ENCODE data around the gene SSNA1. TPM values are rescaled to one million over a fixed set of nuclear protein-coding genes. Genes with fewer than 3 reads are reported as not detected.
"Not testable (repeated sequence)": the region's sequence is repeated elsewhere in the genome, so short reads cannot be mapped to it uniquely, and the experiment has no call there.

Gene SSNA1
- total RNA-seq, 1 donor from 2014 or later: 143 TPM

DNA sequence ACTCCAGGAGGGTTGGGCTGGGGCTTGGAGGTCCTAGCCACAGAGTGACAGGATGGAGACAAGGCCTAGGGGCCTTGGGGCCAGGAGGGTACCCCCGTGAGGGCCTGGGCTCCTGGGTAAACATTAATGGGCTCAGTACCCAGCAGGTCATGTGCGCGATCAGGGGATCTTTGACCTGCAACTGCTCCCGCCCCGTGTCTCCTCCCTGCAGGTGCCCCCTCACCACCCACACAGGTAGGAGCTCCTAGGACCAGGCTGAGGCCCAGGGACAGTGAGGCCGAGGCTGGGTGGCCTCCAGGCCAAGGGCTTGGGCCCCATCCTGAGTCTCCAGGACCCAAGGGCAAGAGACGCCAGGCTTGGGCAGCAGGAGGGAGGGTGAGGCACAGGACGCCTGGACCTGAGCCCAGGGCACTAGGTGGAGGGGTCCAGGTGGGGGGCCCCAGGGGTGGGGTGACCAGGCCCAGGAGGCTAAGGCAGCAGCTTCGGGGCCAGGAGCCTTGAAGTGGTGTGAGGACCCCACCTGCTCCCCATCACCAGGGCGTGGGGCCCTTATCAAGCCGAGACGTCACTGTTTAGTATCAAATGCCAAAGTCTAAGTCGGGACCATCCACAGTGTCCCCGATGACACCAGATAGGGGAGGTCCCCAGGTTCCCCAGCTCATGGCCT is 42.4 kb downstream of the SSNA1 start, which contains the start of gene SLC34A3:
Gene SLC34A3, plus strand, starts transcription at position 197 of the 667 bp plus-strand sequence. CDS start 802 bp downstream, outside the sequence.
- DNase-seq (ENCODE audit: low read depth): no peak

DNA sequence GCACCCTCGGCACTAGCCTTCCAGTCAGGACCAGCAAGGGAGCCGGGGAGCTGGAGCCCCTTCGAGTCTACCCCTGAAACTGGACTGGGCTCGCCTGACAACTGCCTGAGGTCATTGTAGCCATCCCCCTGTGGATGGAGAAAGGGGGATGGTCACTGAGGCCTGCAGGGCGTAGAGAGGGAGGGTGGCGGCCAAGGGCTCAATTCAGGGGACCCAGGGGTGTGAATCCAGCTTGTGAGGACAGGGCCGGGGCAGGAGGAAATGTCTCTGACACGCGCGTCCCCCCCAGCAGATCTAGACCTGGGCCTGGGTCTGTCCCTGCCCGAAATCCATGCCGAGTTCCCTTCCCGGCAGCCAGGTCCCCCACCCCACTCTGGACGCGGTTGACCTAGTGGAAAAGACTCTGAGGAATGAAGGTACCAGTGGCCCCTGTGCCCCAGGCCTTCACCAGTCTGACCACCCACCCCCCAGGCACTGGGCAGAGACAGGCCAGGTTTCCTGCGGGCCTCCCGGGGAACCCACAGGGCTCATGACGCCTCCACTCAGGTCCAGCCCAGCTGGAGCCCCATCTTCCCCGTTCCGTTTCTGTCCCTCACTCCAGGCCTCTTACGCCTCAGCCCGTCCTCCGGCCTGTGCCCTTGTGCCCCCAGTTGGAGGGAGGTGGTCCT is 43.0 kb downstream of the SSNA1 start:
- no peak for DNase-seq (ENCODE audit: low read depth)

DNA sequence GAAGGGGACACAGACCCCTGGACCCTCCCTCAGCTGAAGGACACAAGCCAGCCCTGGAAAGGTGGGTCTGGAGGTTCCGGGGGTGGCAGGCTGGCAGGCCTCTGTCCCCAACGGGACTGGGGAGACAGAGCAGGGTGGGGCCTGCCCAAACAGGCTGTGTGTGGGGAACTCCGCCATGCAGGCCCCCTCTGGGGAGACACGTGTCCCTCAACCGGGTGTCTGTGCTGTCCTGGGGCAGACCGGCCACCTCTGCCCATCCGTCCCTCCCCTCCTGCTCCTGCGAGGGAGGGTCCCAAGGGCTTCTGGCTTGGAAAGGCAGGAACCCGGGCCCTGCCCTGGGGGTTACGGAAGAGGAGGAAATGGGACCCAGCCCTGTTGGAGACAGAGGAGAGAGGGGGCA is 43.6 kb downstream of the SSNA1 start:
- DNase-seq (ENCODE audit: low read depth): no peak

DNA sequence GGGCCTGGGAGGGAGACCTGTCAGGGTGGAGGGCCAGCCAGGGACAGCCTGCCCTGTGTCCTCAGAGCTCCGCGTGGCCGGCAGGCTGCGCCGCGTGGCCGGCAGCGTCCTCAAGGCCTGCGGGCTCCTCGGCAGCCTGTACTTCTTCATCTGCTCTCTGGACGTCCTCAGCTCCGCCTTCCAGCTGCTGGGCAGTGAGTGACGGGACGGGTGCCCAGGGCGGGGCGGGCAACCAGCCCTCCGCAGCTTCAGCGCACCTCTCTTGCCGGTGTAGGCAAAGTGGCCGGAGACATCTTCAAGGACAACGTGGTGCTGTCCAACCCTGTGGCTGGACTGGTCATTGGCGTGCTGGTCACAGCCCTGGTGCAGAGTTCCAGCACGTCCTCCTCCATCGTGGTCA is 44.0 kb downstream of the SSNA1 start:
- peak; percentile 64 for DNase-seq (ENCODE audit: low read depth)

DNA sequence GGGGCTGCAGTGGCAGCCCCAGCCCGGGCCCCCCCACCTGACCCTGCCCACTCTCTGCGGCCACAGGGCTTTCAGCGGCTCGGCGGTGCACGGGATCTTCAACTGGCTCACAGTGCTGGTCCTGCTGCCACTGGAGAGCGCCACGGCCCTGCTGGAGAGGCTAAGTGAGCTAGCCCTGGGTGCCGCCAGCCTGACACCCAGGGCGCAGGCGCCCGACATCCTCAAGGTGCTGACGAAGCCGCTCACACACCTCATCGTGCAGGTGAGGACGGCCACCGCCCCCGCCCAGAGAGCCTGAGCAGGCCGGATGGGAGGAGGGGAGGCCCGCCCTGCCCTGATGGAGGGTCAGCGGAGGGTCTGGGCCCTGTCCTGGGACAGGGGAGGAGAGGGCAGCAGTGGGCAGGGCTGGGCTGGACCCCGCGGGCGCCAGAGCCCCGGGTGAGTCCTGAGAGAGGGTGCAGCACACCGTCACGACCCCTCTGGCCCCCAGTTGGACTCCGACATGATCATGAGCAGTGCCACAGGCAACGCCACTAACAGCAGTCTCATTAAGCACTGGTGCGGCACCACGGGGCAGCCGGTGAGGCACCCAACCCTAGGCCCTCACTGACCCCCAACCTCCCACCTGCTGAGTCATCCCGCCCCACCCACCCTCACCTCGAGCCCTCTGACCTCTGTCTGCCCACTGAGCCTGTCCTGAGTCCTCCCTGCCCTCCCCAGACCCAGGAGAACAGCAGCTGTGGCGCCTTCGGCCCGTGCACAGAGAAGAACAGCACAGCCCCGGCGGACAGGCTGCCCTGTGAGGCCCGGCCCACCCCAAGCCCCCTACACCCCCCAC is 44.9 kb downstream of the SSNA1 start:
- no peak for DNase-seq (ENCODE audit: low read depth)

DNA sequence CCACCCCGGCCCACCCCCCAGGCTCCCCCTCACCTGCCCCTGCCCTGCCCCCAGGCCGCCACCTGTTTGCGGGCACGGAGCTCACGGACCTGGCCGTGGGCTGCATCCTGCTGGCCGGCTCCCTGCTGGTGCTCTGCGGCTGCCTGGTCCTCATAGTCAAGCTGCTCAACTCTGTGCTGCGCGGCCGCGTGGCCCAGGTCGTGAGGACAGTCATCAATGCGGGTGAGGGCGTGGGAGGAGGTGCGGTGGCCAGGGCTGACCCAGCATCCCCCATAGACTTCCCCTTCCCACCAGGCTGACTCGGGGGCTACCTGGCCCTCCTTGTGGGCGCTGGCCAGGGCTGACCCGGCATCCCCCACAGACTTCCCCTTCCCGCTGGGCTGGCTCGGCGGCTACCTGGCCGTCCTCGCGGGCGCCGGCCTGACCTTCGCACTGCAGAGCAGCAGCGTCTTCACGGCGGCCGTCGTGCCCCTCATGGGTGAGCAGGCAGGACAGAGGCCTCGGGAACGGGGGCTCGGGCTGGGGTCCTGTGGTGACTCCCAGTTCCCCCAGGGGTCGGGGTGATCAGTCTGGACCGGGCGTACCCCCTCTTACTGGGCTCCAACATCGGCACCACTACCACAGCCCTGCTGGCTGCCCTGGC is 45.7 kb downstream of the SSNA1 start:
- no peak for DNase-seq (ENCODE audit: low read depth)

DNA sequence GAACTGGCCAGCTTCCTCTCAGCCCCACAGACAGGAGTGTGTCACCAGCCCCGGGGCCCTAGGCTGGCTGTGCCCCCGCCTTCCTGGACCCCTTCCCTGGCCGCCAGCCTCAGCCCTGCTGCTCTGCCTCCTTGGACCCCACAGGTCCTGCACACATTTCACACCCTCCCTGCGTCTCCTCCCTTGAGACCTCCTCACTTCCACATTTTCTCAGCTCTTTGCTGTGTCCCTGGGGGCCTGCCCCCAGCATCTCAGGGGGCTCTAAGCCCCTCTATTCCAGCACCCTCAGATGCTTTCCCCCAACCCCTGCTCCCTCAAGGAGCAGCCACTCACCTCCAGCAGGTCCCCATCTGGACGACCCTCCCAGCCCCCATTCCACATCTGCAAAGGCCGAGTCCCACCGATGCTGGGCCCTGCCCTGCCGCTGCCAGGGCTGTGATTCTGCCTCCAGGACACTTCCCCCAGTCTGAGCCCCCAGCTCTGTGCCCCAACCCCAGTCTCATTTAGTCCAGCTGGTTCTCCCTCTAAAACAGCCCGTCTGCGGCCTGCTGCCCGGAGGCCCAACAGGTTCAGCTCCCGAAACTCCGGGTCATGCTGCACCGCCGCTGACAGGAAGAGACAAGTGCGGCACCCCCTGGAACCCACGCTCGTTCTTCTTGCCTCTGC is 46.4 kb downstream of the SSNA1 start:
- DNase-seq (ENCODE audit: low read depth): no peak

DNA sequence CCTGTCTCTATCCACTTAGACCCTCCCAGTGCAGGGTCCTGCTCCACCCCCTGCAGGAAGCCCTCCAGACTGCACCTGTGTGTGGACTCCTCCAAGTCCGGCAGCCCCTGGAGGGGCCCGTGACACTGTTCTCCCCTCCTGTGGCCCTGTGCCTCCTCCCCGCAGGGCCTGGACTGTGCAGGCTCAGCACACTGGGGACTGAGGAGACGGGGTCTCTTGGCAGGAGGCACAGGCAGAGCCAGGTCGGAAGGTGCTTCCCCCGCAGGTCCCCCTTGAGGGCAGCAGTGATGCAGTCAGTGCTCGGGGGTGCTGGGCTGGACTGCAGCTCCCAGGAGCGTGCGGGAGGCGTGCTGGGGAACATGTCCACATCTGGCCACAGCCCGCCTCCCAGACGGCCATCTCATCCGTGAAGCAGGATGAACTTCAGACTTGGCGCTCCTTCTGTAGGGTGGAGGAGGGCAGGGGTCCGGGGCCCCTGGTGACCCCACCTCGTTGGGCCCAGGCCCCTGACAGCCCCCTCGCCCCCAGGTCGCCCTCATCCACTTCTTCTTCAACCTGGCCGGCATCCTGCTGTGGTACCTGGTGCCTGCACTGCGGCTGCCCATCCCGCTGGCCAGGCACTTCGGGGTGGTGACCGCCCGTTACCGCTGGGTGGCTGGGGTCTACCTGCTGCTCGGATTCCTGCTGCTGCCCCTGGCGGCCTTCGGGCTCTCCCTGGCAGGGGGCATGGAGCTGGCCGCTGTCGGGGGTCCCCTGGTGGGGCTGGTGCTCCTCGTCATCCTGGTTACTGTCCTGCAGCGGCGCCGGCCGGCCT is 47.2 kb downstream of the SSNA1 start:
- DNase-seq (ENCODE audit: low read depth): no peak

DNA sequence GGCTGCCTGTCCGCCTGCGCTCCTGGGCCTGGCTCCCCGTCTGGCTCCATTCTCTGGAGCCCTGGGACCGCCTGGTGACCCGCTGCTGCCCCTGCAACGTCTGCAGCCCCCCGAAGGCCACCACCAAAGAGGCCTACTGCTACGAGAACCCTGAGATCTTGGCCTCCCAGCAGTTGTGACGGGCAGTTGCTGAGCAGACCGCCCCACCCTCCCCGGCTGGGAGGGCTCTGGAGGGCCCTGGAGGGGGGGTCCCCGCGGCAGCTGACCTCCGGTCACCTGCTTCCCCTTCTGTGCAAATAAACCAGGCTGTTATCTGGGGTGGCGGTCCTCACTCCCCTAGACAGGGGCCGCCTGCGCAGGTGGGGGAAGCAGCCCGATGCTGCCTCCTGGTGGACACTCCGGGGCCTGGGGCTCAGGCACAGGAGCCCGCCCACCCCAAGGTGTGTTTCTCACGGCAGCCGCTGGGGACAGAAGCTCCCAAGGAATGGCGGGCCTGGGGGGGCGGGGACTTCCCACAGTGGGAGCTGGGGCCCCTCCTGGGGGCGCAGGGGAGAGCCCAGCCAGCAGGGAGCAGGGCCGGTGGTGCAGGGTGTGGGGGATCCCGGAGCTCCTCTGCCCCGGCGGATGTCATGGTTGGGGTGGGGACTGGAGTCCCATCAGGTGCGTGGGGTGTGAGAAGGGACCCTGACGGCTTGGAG is 47.9 kb downstream of the SSNA1 start:
- peak; percentile 80 for DNase-seq (ENCODE audit: low read depth)

DNA sequence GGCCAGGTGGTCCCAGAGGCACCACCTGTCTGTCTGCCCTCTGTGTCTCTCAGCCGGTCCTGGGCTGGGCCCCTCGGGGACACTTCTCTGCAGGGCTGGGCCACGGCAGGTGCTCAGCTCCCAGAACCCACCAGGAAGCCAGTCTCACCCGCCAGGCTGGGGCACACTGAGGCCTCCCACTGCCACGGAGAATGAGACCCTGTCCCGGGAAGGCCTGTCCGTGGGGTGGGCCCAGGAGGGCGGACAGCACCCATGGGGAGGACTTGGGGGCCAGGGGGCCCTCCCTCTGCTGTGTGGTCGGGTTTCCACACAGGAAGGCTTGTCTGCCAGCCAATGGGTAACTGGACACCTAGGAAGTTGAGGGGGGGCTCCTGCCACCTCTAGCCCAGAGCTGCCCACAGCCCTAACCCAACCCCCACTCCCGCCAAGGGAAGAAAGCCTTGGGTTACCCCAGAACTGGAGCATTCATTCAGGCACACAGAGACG is 48.5 kb downstream of the SSNA1 start:
- peak; percentile 63 for DNase-seq (ENCODE audit: low read depth)

DNA sequence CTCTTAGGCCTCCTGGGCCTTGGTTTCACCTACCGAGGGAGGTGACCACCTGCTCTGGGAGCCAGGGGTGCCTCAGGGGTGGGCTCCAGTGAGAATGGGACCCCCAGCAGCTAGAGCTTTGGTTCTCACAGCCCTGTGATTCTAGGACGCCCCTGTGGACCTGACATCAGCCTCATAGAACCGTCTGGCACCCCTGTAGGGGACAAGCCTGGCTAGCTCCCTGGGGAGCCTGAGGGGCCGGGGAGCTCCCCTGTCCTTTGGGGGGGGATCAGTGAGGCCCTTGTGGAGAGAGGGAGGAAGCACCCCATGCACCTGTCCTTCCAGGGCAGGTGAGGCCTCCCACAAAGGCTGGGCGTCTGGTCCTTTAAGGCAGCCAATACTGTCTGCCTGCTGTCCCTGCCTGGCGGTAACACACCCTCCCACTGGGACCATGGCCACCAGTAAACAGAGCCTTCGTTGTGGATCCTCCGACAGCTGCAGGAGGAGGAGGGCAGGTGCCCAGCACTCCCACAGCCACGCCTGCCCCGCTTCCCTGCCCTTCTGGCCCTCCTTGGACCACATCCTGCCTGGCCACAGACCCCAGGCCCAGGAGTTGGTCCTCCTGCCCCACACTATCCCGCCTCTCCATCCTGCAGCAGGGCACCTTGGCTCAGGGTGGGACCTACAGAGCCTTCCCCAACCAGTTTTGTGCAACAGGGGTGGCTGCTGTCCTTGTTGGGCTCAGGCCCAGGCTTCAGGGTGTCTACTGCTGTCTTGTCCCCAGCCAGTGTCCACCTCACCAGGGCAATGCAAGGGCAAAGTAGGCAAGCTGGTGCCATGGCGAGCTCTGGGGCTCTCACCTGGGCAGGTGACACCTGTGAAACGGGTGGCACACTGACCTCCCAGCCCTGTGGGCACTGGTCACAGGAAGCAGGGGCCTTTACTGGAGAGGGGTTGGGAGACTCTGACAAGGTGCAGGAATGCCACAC is 49.6 kb downstream of the SSNA1 start:
- DNase-seq (ENCODE audit: low read depth): peak; percentile 96

DNA sequence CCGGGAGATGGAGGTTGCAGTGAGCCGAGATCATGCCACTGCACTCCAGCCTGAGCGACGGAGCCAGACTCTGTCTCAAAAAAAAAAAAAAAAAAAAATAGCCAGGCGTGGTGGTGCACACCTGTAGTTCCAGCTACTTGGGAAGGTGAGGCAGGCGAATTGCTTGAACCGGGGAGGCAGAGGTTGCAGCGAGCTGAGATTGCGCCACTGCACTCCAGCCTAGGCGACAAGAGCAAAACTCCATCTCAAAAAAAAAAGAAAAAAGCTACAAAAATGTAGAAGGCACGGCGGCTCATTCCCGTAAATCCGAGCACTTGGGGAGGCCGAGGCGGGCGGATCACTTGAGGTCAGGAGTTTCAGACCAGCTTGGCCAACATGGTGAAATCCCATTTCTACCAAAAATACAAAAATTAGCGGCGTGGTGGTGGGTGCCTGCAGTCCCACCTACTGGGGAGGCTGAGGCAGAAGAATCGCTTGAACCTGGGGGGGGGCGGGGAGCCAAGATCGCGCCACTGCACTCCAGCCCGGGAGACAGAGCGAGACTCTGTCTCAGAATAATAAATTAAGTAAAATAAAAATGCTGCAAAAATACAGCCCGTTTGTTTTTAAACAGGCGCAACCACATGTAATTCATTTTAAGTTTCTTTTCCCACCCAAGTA is 51.2 kb downstream of the SSNA1 start:
- DNase-seq (ENCODE audit: low read depth): not testable (repeated sequence)

Small RNA genes within 50 kb of the gene (microRNA-seq; reads per million reads assigned to microRNA genes)
- not detected for gene MIR3621

Other genes starting within 250 kb of the SSNA1 start
- gene FBXW5, start 243.9 kb upstream of the SSNA1 start, total RNA-seq: 170 and 196 TPM in 2 replicates
- 0.88 TPM in 1 of 2 replicates, not detected in the other for gene C8G, start 243.4 kb upstream of the SSNA1 start, total RNA-seq
- gene LCN12, start 236.4 kb upstream of the SSNA1 start, total RNA-seq: 0.10 and 0.27 TPM in 2 replicates
- gene PTGDS, start 211.2 kb upstream of the SSNA1 start, total RNA-seq: 126 and 177 TPM in 2 replicates
- 5.0 and 13.8 TPM in 2 replicates for gene LCNL1, start 205.7 kb upstream of the SSNA1 start, total RNA-seq
- gene PAXX, start 196.3 kb upstream of the SSNA1 start, total RNA-seq: 57.3 and 67.3 TPM in 2 replicates
- not detected in 2 replicates for gene CLIC3, start 192.1 kb upstream of the SSNA1 start, total RNA-seq
- 21.1 and 26.3 TPM in 2 replicates for gene ABCA2, start 160.4 kb upstream of the SSNA1 start, total RNA-seq
- not detected in 2 replicates for gene FUT7, start 156.6 kb upstream of the SSNA1 start, total RNA-seq
- gene NPDC1, start 142.5 kb upstream of the SSNA1 start, total RNA-seq: 4.8 TPM in 2 replicates
- gene ENTPD2, start 134.6 kb upstream of the SSNA1 start, total RNA-seq: 0.13 and 0.68 TPM in 2 replicates
- gene SAPCD2, start 118.1 kb upstream of the SSNA1 start, total RNA-seq: 1.9 and 4.7 TPM in 2 replicates
- gene UAP1L1, start 111.2 kb upstream of the SSNA1 start, total RNA-seq: 40.2 and 46.4 TPM in 2 replicates
- gene MAN1B1, start 101.7 kb upstream of the SSNA1 start, total RNA-seq: 75.5 and 76.6 TPM in 2 replicates
- 132 and 142 TPM in 2 replicates for gene DPP7, start 73.9 kb upstream of the SSNA1 start, total RNA-seq
- gene GRIN1, start 49.5 kb upstream of the SSNA1 start, total RNA-seq: 0.05 TPM in 1 of 2 replicates, not detected in the other
- not detected in 2 replicates for gene LRRC26, start 18.6 kb upstream of the SSNA1 start, total RNA-seq
- not detected in 2 replicates for gene TMEM210, start 16.6 kb upstream of the SSNA1 start, total RNA-seq
- 28.7 and 30.6 TPM in 2 replicates for gene ANAPC2, start 116 bp upstream of the SSNA1 start, total RNA-seq
- gene TPRN, start 12.1 kb downstream of the SSNA1 start, total RNA-seq: 19.5 and 25.3 TPM in 2 replicates
- gene TMEM203, start 17.0 kb downstream of the SSNA1 start, total RNA-seq: 39.2 and 48.4 TPM in 2 replicates
- gene NDOR1, start 17.0 kb downstream of the SSNA1 start, total RNA-seq: 6.1 and 10.5 TPM in 2 replicates
- 0.21 and 0.36 TPM in 2 replicates for gene RNF208, start 33.6 kb downstream of the SSNA1 start, total RNA-seq
- gene CYSRT1, start 36.5 kb downstream of the SSNA1 start, total RNA-seq: 1.4 and 2.0 TPM in 2 replicates
- not detected in 2 replicates for gene RNF224, start 38.8 kb downstream of the SSNA1 start, total RNA-seq
- gene SLC34A3, start 42.2 kb downstream of the SSNA1 start, total RNA-seq: 0.56 and 0.62 TPM in 2 replicates
- 211 and 249 TPM in 2 replicates for gene TUBB4B, start 52.6 kb downstream of the SSNA1 start, total RNA-seq
- not detected in 2 replicates for gene STPG3, start 62.6 kb downstream of the SSNA1 start, total RNA-seq
- gene NELFB, start 66.7 kb downstream of the SSNA1 start, total RNA-seq: 37.3 and 48.3 TPM in 2 replicates
- gene TOR4A, start 89.0 kb downstream of the SSNA1 start, total RNA-seq: 1.1 and 3.6 TPM in 2 replicates
- gene NRARP, start 113.6 kb downstream of the SSNA1 start, total RNA-seq: 1.2 and 2.0 TPM in 2 replicates
- gene EXD3, start 234.5 kb downstream of the SSNA1 start, total RNA-seq: 12.5 and 15.3 TPM in 2 replicates
- gene NOXA1, start 234.7 kb downstream of the SSNA1 start, total RNA-seq: 1.2 and 3.1 TPM in 2 replicates

All from myocyte (in vitro differentiated cells).